GM12892 (cell line): ENCODE data around the gene GNAL.

Source experiments
- POLR2A ChIP-seq: IDR thresholded peaks from 2 replicates; pipeline ENCODE4 v1.6.1; 2011; ENCODE audit warnings: low read depth, low read length, control low read depth
- POLR2AphosphoS5 ChIP-seq: IDR thresholded peaks from 2 replicates; pipeline ENCODE4 v1.6.1; 2011; ENCODE audit warnings: low read depth, low read length, control low read depth
- TAF1 ChIP-seq: IDR thresholded peaks from 2 replicates; pipeline ENCODE4 v1.6.1; 2011; ENCODE audit warnings: low read depth, mild to moderate bottlenecking, control low read depth, low read length, borderline replicate concordance

GRCh38 chr18:11747731-11748130 is 58.7 kb downstream of the GNAL start:
- TF ChIP-seq POLR2AphosphoS5 (no peak), POLR2A (no peak), TAF1 (no peak)
